Measurements from ENCODE around the gene EFNA1. TPM values are rescaled to one million over a fixed set of nuclear protein-coding genes. Genes with fewer than 3 reads are reported as not detected.

Gene EFNA1
- total and polyA plus RNA-seq, 2 of the 13 experiments (the other 11 are each of a cell fraction or from before 2014, with no cell fraction given), result 81.8 to 874 TPM

DNA sequence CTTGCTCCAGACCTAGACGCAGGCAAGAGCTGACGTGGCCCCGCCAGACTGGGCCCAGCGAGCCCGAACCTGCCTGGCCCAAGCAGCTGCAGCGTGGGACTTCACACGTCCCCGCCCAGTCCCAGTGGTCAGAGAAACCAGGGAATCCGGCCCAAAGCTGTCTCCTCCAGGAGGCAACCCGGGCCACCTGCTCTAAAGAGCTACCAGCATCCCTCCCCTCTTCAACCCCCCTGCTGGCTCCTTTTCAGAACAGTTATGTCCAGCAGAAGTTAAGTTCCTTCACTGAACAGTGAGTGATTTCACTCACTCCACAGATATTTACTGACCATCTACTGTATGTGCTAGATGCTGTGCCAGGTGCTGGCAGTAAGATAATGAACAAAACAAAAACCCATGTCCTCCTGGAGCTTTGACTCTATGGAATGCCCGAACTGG, 2.1 kb upstream of the EFNA1 start:
- Histone ChIP-seq H3K79me2 (ENCODE audit: insufficient read depth, low read length) (peaks cover 37% of the 10 kb centered on the region), H3K27ac (ENCODE audit: extremely low read length, insufficient read depth, low read length) (peak overlapping the region; percentile 100), H3K4me2 (ENCODE audit: low read depth, low read length) (peak overlapping the region; percentile 86), H3K9me3 (ENCODE audit: low read length) (no peaks in the 10 kb centered on the region), H3K9ac (ENCODE audit: insufficient read depth, low read depth, low read length) (peak overlapping the region; percentile 99), H3K4me3 (replicated peaks in 1 of 3; ENCODE audit: insufficient read depth in 1 of 3, low read depth in 2 of 3, low read length in 3 of 3) (peak overlapping the region; percentile 56 to 99 (median 96); a peak in 5 of 6 replicates), H3K4me1 (ENCODE audit: insufficient read depth, low read length) (peaks cover 29% of the 10 kb centered on the region), H3K27me3 (ENCODE audit: control insufficient read depth in 1 of 2, insufficient read depth in 2 of 2, low read length in 2 of 2) (no peaks in the 10 kb centered on the region; a peak in 1 of 5 replicates), H2AFZ (ENCODE audit: low read length) (no peak overlapping the region), H3K36me3 (replicated peaks in 1 of 2; ENCODE audit: control insufficient read depth in 1 of 2, insufficient read depth in 2 of 2, low read length in 2 of 2) (0 out of 5 replicates have a peak, but pooled peaks cover 0 to 8% of the 10 kb centered on the region in 2 experiments), H4K20me1 (ENCODE audit: insufficient read depth, low read length) (peaks cover 14% of the 10 kb centered on the region)
- intact Hi-C loops (cut with micrococcal nuclease; ENCODE audit: unreplicated experiment), result loop anchor here (5.0 kb wide), 2 partner anchors 33 to 957 kb away; partner anchors contain the start of gene MEX3A
- ChIA-PET POLR2A (interaction anchor here (1.2 to 6.4 kb wide), 22 partner anchors 10 to 152 kb away, joined by 3 to 144 read pairs (median 8); partner anchors contain the start of genes ADAM15, CKS1B, CLK2 and DPM3), CTCF (ENCODE audit: low intra/inter-chr PET ratio, low total read pairs) (interaction anchor here (1.0 to 2.0 kb wide), 2 partner anchors 32 to 42 kb away, joined by 3 to 8 read pairs; no protein-coding TSS in a partner anchor)
- no peak for DNase-seq (ENCODE audit: low spot score)
- in situ Hi-C loops (cut with HindIII; ENCODE audit: extremely low pct_ligation_motif_present, low pct_unique_long_range_greater_than_20kb), result loop anchor here (5.0 kb wide), 1 partner anchor 33 kb away; no protein-coding TSS in a partner anchor
- ATAC-seq, result peak; percentile 14
- no TSS peak for BruUV-seq (replicated peaks)
- no peak for FAIRE-seq
- WGBS (ENCODE audit: low lambda C conversion rate), result 0% methylated on average over 8 of the region's 11 CpGs
- TF ChIP-seq, protein P1, sequence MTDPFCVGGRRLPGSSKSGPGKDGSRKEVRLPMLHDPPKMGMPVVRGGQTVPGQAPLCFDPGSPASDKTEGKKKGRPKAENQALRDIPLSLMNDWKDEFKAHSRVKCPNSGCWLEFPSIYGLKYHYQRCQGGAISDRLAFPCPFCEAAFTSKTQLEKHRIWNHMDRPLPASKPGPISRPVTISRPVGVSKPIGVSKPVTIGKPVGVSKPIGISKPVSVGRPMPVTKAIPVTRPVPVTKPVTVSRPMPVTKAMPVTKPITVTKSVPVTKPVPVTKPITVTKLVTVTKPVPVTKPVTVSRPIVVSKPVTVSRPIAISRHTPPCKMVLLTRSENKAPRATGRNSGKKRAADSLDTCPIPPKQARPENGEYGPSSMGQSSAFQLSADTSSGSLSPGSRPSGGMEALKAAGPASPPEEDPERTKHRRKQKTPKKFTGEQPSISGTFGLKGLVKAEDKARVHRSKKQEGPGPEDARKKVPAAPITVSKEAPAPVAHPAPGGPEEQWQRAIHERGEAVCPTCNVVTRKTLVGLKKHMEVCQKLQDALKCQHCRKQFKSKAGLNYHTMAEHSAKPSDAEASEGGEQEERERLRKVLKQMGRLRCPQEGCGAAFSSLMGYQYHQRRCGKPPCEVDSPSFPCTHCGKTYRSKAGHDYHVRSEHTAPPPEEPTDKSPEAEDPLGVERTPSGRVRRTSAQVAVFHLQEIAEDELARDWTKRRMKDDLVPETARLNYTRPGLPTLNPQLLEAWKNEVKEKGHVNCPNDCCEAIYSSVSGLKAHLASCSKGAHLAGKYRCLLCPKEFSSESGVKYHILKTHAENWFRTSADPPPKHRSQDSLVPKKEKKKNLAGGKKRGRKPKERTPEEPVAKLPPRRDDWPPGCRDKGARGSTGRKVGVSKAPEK (CRISPR knock-in tag; IDR thresholded peaks at IDR 0.05; ENCODE audit: borderline replicate concordance), result no peak
- TF ChIP-seq ZNF549 (CRISPR knock-in tag; IDR thresholded peaks at IDR 0.05) (no peak), ASH2L (IDR thresholded peaks at IDR 0.05; ENCODE audit: insufficient read length, low read depth, low read length) (peak; percentile 25), CHD4 (IDR thresholded peaks at IDR 0.05; ENCODE audit: borderline replicate concordance, low read length) (0 out of 2 replicates have a peak, but pooled peaks have one; percentile 64), NR3C1 (CRISPR knock-in tag; IDR thresholded peaks at IDR 0.05) (no peak), ZNF430 (CRISPR knock-in tag; IDR thresholded peaks at IDR 0.05) (peak; percentile 34; the same call in 1 of the 2 replicates), ISL2 (CRISPR knock-in tag; IDR thresholded peaks at IDR 0.05) (no peak), KLF16 (CRISPR knock-in tag; IDR thresholded peaks at IDR 0.05) (0 out of 4 replicates have a peak, but pooled peaks of 1 of the 2 experiments have one; percentile 18), SCMH1 (CRISPR knock-in tag; IDR thresholded peaks at IDR 0.05; ENCODE audit: borderline replicate concordance) (no peak), ZSCAN25 (CRISPR knock-in tag; IDR thresholded peaks at IDR 0.05) (no peak), KLF6 (CRISPR knock-in tag; IDR thresholded peaks at IDR 0.05) (no peak), ZNF33A (CRISPR knock-in tag; IDR thresholded peaks at IDR 0.05; ENCODE audit: borderline replicate concordance) (peak; percentile 4), POLR2AphosphoS5 (IDR thresholded peaks at IDR 0.05; ENCODE audit: low read depth, low read length) (peak; percentile 32; the same call in 1 of the 2 replicates)
- TF ChIP-seq, protein P2, sequence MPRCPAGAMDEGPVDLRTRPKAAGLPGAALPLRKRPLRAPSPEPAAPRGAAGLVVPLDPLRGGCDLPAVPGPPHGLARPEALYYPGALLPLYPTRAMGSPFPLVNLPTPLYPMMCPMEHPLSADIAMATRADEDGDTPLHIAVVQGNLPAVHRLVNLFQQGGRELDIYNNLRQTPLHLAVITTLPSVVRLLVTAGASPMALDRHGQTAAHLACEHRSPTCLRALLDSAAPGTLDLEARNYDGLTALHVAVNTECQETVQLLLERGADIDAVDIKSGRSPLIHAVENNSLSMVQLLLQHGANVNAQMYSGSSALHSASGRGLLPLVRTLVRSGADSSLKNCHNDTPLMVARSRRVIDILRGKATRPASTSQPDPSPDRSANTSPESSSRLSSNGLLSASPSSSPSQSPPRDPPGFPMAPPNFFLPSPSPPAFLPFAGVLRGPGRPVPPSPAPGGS (CRISPR knock-in tag; IDR thresholded peaks at IDR 0.05), result no peak
- TF ChIP-seq, protein P3, sequence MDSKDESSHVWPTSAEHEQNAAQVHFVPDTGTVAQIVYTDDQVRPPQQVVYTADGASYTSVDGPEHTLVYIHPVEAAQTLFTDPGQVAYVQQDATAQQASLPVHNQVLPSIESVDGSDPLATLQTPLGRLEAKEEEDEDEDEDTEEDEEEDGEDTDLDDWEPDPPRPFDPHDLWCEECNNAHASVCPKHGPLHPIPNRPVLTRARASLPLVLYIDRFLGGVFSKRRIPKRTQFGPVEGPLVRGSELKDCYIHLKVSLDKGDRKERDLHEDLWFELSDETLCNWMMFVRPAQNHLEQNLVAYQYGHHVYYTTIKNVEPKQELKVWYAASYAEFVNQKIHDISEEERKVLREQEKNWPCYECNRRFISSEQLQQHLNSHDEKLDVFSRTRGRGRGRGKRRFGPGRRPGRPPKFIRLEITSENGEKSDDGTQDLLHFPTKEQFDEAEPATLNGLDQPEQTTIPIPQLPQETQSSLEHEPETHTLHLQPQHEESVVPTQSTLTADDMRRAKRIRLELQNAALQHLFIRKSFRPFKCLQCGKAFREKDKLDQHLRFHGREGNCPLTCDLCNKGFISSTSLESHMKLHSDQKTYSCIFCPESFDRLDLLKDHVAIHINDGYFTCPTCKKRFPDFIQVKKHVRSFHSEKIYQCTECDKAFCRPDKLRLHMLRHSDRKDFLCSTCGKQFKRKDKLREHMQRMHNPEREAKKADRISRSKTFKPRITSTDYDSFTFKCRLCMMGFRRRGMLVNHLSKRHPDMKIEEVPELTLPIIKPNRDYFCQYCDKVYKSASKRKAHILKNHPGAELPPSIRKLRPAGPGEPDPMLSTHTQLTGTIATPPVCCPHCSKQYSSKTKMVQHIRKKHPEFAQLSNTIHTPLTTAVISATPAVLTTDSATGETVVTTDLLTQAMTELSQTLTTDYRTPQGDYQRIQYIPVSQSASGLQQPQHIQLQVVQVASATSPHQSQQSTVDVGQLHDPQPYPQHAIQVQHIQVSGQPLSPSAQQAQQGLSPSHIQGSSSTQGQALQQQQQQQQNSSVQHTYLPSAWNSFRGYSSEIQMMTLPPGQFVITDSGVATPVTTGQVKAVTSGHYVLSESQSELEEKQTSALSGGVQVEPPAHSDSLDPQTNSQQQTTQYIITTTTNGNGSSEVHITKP (CRISPR knock-in tag; IDR thresholded peaks at IDR 0.05; ENCODE audit: low read depth), result no peak

Measured in HepG2 (cell line).